GM19043 (cell line): ENCODE data around the gene MID1.

Experiments used
- ATAC-seq: cut with Tn5 transposase; IDR thresholded peaks from one replicate; pipeline ENCODE4 v1.9.1; 2021; ENCODE audit warnings: low read depth; ENCODE audit not compliant: unreplicated experiment

MID1 gene, protein sequence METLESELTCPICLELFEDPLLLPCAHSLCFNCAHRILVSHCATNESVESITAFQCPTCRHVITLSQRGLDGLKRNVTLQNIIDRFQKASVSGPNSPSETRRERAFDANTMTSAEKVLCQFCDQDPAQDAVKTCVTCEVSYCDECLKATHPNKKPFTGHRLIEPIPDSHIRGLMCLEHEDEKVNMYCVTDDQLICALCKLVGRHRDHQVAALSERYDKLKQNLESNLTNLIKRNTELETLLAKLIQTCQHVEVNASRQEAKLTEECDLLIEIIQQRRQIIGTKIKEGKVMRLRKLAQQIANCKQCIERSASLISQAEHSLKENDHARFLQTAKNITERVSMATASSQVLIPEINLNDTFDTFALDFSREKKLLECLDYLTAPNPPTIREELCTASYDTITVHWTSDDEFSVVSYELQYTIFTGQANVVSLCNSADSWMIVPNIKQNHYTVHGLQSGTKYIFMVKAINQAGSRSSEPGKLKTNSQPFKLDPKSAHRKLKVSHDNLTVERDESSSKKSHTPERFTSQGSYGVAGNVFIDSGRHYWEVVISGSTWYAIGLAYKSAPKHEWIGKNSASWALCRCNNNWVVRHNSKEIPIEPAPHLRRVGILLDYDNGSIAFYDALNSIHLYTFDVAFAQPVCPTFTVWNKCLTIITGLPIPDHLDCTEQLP

DNA sequence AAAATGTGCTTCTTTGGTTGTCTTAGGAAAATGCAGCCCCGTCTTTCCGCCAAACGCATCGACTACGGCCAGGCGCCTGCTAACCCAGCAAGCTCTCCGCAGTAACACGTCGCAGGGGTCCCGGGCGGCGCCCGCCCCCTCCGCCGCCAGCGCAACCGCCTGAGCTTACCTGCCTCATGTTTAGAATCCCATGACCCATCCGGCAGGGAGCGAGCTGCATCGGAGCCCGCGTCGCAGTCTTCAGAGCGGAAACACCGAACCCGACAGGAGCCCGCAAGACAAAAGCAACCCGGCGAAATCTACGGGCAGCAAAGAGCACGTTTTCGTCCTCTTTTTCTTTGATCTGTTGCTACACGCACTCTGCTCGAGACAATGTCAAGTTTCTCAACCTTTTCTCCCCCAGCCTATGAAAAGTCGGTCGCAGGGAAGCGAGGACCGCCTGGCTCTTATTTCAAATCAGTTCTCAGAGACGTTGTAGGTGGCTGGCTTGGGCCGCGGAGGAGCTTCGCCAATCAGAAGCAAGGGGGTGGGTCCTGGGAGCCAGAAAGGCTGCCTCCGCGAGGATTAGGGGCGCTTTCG lies at the start of gene MID1:
TSS of gene MID1 (minus strand) at position 465 of the 579 bp plus-strand sequence. CDS start 53,038 bp downstream, outside the sequence.
- ATAC-seq, result no peak

DNA sequence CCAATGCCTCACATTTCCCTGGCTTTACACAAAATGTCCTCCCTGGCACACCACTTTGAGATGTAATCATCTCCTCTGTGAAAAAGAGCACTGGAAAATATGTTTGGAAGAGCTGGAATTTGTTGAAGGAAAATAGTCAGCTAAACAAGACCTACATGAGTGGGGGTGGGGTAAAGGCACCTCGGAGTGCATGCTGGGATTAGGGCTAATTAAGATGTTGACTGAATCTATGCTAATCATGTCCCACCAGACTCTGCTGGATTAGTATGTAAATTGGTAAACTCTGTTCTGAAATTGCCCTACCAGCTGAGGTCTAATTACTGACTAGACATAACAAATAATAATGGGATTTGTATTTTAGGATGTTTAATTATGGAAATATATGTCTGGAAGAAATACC lies 46.8 kb upstream of the MID1 start:
- no peak for ATAC-seq

DNA sequence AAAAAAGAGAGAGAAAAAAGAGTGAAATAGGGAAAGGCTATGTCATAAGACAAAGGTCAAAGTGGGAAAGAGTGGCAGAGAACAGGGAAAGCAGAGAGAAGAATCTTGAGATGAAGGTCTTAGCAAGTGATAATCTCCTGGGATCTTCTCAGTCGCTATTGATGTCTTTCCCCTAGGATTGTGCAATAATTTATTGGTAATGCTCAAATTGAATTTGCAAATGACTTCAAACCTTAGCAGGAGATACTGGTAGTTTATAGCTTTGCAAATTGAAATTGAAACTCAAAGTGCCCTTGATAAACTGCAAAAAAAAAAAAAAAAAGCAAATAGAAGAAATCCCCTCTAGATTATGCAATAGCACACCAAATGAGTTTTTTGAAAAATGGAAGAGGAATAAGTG lies 45.7 kb upstream of the MID1 start:
- ATAC-seq, result no peak

DNA sequence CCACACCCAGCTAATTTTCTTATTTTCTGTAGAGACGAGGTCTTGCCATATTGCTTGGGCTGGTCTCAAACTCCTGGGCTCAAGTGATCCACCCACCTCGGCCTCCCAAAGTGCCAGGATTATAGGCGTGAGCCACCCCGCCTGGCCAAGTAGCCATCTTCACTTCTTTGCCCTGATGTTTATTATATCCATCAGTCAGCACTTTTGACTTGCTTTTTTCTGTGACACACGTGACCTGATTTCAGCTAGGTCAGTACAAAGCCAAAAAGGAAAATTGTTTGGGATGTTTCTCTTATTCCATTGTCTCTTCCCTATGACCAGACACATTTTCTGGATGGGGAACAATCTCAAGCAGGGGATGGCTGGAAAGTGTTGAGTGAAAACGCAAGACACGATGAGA lies 45.3 kb upstream of the MID1 start:
- ATAC-seq, result no peak

DNA sequence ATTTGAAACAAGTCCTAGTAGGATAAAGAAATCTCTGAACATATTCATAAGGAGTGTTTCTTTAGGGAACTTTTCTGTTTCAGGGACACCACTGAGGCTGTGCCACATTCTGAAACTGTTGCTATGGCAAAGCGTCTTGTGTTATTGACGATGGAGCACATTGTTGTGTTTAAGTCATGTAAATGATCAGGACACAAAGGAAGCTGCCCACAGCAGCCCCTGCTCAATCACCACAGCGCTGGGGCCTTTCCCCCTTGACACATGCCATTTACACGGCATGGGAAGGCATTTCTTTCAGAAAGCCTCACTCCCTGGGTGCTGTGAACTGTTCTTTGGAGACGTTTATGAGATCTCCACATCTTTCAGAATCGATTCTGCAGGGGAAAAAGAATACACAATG lies 39.8 kb upstream of the MID1 start:
- no peak for ATAC-seq

DNA sequence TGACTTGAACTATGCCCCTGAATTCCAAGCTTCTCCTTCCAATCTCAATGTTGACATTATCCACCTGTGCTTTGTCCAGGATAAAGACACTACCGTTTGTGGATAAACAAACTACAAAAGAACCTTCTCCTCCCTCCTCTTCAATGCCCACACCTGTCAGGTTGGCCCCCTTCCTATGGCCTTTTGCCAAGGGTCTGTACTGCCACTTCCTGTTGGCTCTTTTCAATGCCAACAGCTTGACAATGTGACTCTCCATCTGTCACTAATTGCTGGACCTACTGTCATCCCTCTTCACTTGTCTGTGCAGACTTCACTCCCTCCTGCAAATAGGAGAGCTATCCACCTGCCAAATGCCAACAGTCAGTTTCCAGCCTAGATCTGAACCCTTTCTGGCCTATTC lies 35.8 kb upstream of the MID1 start:
- ATAC-seq, result no peak

DNA sequence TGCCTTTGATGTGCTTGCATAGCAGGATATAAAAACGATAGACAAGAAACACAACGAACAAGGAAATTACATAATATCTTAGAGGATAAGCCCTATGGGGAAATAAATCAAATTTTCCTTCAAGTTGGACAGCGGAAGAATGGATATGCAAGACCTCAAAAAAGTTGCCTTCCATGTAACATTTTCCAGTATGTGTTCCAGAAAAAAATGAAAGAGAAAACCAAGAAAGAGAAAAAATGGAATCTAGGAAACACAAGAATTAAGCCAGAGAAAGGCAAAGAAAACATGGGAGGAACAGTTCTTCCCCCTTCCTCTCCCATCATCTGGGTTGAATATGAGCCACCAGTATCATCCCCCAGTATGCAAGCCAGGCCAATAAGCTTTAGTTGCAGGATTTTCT lies 34.6 kb upstream of the MID1 start:
- ATAC-seq, result no peak

DNA sequence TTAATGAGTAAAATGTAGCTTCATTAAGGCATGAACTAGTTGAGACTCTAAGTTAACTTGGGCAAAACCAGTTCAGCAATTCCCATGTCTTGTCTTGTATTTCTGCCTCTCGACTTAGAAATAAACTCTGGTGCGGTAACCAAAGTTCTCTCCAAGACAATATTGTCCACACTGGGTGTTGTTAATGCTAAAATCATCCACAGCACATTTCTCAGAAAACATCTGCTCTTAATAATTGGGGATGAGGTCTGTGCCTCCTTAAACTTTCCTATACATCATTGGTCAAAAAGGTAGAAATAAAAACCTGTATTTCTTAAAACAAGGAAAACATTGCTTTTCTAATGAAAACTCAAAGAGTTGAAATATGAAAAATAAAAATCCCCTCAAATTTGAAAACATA lies 32.9 kb upstream of the MID1 start:
- no peak for ATAC-seq

DNA sequence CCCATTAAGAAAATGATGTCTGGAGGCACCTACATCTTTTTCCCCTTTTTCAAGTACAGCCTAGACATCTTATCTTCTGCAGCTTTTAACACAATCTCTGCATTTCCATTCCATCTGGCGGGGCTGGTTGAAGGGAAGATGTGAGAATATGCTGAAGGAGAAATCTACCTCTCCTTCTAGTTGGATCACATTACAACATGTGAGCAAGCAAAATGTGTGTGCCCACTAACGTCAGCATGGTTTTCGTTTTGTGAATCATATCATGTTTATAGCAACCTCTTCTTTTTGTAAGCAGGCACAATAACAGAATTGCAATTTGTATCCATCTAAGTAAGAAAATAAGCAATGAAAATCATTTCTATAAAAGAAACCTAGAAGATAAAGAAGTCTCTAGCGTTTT lies 28.9 kb upstream of the MID1 start:
- ATAC-seq, result no peak

DNA sequence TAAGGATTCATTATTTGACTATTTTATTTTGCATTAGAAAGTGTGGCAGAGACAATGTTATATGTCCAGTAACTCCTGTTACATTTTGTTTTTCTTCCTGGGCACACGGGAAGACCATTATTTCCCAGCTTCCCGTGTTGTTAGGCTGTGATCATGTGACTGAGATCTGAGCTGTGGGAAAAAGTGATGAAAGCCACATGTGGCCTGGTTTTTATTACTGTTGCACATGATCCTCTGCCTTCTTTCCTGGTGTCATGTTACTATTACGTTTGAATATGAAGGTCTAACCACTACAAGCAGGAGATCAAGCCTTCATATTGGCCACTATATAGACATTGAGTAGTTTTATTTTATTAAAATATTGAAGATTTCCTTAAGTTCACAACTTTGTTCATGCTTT lies 28.2 kb upstream of the MID1 start:
- ATAC-seq, result no peak

DNA sequence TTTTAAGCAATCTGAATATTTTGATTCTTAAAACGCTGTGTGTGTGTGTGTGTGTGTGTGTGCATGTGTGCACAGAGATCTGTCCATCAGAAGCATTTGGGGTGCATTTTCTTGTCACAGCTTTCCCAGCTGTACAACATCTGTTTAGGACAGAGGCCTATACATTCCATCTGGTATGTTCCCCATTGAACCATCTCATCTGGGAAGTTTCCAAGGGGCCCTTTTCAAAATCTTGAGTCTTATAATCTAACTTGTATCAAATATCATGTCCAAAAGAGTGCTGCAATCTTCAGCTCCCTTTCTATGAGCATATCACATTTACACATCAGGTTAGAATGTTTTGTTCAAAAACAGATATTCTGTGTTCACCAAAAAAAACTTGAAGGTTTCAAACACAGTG lies 16.5 kb upstream of the MID1 start:
- ATAC-seq, result no peak

DNA sequence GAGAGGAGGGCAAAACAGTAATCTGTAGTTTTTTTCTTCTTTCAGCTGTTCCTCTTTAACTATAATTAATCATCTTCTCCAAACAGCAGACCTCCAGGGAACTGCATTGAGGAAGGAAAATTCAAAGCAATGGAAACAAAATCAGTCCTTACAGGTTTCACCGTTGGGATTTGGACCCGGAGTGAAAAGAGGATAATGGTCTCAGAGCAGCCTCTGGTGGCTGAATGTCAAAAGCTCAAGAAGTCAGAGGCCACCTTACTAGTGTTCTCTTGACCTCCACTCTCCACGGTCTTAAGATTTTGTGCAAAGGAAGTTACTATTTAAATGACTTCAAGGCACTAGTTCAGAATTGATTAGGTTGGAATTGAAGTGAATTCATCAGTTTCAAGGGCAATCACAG lies 16.0 kb upstream of the MID1 start:
- ATAC-seq, result no peak

DNA sequence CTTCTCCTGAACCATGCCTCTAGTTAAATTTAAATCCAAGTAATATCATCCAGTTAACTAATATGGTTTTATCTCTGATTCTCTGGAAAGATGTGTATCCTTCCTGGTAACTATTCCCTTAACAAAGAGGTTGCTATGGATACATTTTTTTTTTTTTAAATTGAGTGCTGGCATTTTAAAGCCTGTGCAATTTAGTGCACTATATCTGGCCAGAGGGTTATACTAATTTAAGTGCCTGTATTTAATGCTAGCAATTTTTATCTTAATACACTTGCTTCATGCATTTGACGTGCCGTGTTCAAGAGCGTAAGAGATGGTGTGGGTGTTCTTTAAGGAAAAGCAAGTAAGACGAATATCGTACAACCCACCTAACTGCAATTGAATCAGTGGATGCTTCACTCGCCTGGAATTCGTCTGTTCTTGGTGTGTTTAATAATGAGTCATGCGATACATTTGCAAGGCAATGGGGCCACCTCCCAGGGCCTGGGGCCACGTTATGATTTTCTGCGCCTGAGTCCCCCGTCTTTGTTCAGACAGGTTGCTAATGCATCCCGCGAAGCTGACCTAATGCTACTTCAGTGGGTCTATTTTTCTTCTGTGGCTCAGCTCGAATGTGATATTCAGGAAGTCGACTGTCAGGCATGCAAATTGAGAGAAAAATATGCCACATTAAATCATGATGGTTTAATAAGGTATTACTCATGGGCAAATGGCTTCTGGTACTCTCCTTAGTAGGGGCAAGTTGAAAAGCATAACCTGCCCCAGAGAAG lies 14.2 kb upstream of the MID1 start:
- no peak for ATAC-seq

DNA sequence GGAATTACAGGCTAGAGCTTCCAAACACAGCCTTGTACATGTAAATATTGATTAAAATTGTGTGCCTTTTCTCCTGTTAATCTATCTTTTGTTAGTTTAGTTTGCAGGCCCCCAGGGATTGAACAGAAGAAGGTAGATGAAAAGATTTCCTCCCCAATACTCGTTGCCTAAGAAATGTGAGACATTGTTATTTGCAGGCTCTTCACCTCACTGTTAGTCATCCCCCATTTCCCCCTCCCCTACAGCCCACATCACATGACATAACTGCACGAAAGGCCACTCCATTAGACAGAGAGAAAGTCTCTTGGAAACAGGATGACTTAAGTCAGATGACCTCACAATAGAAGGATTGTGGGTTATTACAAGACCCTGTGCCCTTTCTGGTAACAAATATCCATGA lies 13.3 kb upstream of the MID1 start:
- no peak for ATAC-seq

DNA sequence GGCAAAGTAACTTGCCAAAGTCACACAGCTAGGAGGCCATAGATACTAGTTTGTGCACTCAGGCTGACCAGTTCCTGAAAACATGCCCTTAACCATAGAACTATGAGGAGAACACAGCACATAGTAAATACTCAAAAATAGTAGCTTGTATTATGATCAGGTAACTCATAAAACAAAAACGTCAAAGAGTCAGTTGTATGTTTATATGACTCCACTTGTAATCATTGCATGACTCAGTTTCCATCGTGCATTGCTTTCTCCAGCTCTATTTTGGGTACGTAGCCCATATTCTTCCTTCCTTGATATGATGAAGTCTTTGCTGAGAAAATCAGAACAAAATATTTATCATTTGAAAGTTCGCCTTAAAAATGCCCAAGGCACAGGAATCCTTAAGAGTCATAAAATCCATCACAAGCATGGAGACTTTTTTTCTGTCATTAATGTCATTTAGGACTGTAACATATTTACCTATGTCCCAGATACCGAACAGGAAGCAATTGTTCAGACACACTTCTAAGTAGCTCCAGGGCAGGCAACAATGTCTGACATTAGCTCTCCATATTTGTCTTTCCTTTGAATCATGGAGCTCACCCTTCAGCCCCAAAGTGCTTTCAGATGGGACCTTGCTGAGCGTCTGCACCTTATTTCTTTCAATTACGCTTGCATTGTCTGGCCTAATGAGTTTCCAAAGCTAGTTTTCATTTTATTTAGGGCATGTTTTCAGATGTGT lies 11.2 kb upstream of the MID1 start:
- no peak for ATAC-seq

DNA sequence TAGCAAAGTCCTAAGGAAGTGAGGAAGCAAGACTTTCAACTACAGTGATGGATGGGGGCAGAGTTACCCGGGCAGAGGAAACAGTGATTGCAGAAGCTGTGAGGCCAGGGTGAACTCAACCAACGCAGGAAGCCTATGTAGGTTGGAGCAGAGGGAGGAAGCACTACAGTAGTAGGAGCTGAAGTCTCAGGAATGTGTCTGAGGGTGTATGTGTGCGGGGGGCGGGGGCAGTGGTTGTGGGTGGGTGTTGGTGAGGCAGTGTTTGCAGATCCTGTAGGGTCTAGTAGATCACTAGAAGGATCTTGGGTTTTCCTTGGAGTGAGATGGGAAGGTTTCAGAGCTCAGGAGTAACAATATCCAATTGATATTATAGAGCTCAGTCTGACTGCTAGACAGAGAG lies 9.9 kb upstream of the MID1 start:
- no peak for ATAC-seq

DNA sequence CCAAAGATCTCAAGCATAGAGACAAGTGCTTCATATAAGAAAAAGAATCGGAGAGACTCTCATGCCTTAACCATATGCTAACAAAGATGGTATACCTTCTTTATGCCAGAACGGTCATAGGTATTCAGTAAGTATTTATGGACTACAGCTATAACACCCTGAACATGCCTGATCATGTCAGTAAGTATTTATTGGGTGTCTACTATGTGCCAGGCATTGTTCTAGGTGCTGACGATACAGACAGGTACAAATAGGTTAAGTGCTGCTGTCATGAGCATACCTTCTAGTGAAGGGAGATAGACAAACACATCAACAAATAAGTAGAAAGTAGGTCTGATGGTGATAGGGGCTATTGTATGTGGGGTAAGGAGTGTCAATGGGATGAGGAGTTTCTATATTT lies 9.5 kb upstream of the MID1 start:
- no peak for ATAC-seq

DNA sequence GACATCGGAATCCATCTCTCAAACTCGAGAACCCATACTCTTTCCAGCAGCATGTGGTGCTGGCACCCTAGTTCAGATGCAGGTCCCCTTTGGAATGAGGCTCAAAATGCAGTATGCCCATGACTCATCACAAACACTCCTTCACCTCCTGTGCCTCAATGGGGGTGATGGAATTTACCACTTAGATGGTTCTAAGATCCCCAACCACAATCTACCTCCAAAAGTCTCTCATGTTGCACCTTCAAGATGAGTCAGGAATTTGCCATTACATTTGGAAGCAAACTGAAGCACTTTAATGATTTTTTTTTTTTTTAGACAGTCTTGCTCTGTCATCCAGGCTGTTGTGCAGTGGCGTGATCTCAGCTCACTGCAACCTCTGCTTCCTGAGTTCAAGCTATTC lies 8.5 kb upstream of the MID1 start:
- no peak for ATAC-seq

DNA sequence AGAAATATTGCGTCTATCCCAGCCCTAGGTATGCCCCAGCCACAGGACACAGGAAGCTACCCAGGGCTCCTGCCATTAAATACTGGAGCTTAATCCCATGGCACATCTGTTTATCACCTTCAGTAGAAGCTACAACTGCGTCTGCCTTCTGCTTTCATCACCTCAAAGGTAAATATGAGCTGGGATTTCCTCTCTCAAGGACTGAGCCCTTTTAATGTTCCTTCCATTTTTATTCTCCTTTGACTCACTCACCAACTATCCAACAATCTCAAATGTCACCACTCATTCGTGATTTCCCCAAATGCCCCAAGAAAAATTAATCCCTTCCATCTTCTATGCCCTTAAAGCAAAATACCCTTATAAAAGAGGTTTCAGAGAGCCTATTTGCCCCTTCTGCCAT lies 1.8 kb upstream of the MID1 start:
- no peak for ATAC-seq

DNA sequence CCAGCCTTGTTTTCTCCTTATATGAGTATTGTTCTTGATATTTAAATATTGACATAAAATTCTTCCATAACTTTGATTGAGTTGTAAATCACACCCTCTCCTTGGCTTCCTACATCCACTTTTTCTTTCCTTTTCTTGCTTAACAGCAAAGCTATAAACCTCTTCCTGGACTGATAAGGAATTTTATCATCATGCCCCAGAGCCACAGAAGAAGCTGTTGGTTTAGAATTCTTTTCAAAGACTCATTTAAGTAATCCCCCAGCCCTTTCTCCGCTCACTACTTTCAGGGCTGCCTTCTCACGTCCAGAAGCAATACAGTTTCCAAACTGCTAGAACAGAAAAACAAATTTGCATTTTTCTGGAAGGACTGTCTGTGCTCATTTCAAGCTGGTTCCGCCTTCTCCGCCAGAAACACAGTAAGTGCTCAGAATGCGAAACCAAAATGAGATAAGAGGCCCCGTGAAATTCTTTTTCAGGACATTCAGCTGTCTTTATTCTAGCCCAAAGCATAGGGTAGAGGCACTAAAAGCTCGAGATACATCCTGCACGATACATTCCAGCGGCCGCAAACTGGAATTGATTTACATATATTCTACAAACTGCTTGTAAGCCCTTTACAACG lies 849 bp downstream of the MID1 start:
- no peak for ATAC-seq
